Keratinocyte (primary cell): ENCODE measurements around the gene CD59. TPM values are rescaled to one million over a fixed set of nuclear protein-coding genes. Genes with fewer than 3 reads are reported as not detected.

Experiments used
- DNase-seq: peaks from one replicate; pipeline ENCODE4 v3.0.0-alpha.2; 2011; ENCODE audit warnings: low read depth, missing footprints, low spot score
- FAIRE-seq: peaks from 2 replicates; lab custom pipeline; 2011; peaks lifted over from hg19 to GRCh38; lab: Jason Lieb, UNC
- H2AFZ ChIP-seq: 2 replicates; pipeline ENCODE4 v1.6.0; 2012; ENCODE audit warnings: low read length, control low read depth, inconsistent platforms; ENCODE audit not compliant: control insufficient read depth
- H3K27ac ChIP-seq: 2 replicates; pipeline ENCODE4 v1.5.1; 2011; ENCODE audit warnings: low read length; ENCODE audit not compliant: control insufficient read depth, insufficient read depth
- H3K27me3 ChIP-seq: 3 replicates; pipeline ENCODE4 v1.6.0; 2011; ENCODE audit warnings: low read length; ENCODE audit not compliant: control insufficient read depth, insufficient read depth; ENCODE audit errors: extremely low read depth
- H3K36me3 ChIP-seq, 2 experiments: 2 replicates in 1 of 2; 3 replicates in 1 of 2; pipeline ENCODE4 v1.5.1; 2011; ENCODE audit warnings: low read length in 2 of 2, mild to moderate bottlenecking in 1 of 2; ENCODE audit not compliant: control insufficient read depth in 2 of 2, insufficient read depth in 2 of 2; ENCODE audit errors: extremely low read depth in 1 of 2
- H3K4me1 ChIP-seq: 3 replicates; pipeline ENCODE4 v1.5.1; 2011; ENCODE audit warnings: low read length; ENCODE audit not compliant: control insufficient read depth, insufficient read depth; ENCODE audit errors: extremely low read depth
- H3K4me2 ChIP-seq: 3 replicates; pipeline ENCODE4 v1.6.0; 2011; ENCODE audit warnings: low read depth, low read length; ENCODE audit not compliant: control insufficient read depth, insufficient read depth; ENCODE audit errors: extremely low read depth
- H3K4me3 ChIP-seq, 3 experiments: fragments of 200-600 bp in 1 of 3; sonication (generic) in 1 of 3; 2 replicates in 2 of 3; 3 replicates in 1 of 3; pipeline ENCODE4 v1.5.1; 2011 to 2016; ENCODE audit warnings: low read length in 3 of 3, mild to moderate bottlenecking in 3 of 3, control low read depth in 2 of 3, inconsistent platforms in 1 of 3, low read depth in 1 of 3, mixed read lengths in 1 of 3, mixed run types in 1 of 3, moderate library complexity in 1 of 3; ENCODE audit not compliant: control insufficient read depth in 2 of 3, insufficient read depth in 2 of 3; ENCODE audit errors: extremely low read depth in 1 of 3
- H3K79me2 ChIP-seq: 2 replicates; pipeline ENCODE4 v1.6.0; 2012; ENCODE audit warnings: low read length; ENCODE audit not compliant: control insufficient read depth, insufficient read depth
- H3K9ac ChIP-seq: 3 replicates; pipeline ENCODE4 v1.6.0; 2011; ENCODE audit warnings: low read length; ENCODE audit not compliant: control insufficient read depth, insufficient read depth; ENCODE audit errors: extremely low read depth
- H3K9me1 ChIP-seq: 3 replicates; pipeline ENCODE4 v1.6.0; 2011; ENCODE audit warnings: low read length; ENCODE audit not compliant: control insufficient read depth, insufficient read depth; ENCODE audit errors: extremely low read depth
- H3K9me3 ChIP-seq: 2 replicates; pipeline ENCODE4 v1.5.1; 2012; ENCODE audit warnings: low read depth, low read length; ENCODE audit not compliant: control insufficient read depth
- H4K20me1 ChIP-seq: 3 replicates; pipeline ENCODE4 v1.6.0; 2011; ENCODE audit warnings: low read length; ENCODE audit not compliant: control insufficient read depth, insufficient read depth; ENCODE audit errors: extremely low read depth
- EZH2 ChIP-seq: IDR thresholded peaks from one replicate; pipeline ENCODE4 v1.6.1; 2012; ENCODE audit warnings: inconsistent platforms, mild to moderate bottlenecking, low read length, moderate library complexity
- dilution Hi-C: fragments of 300-500 bp; cut with MboI; formaldehyde crosslinking; loops from one replicate; pipeline ENCODE4 v1.7.0; 2020; ENCODE audit warnings: low sequenced_read_pairs; ENCODE audit not compliant: extremely low pct_ligation_motif_present
- polyA plus RNA-seq, 5 experiments: library from polyadenylated mRNA; depleted of rRNA in 3 of 5; stranded (reverse) in 3 of 5; stranded (forward) in 1 of 5; unstranded in 1 of 5; fragments of >200 nt; gene quantifications; 1 replicate in 1 of 5; 2 replicates in 3 of 5; 3 replicates in 1 of 5; pipeline versions ENCODE4 v1.2.1 to v1.2.3, GENCODE V29; 2011 to 2012; ENCODE audit warnings: missing spikeins in 2 of 5, low read depth in 1 of 5, low replicate concordance in 1 of 5
- TF ChIP-seq, protein P1 (sequence below), 3 experiments: IDR thresholded peaks in 1 of 3; conservative IDR thresholded peaks in 1 of 3; optimal IDR thresholded peaks in 1 of 3; 2 replicates in 2 of 3; 3 replicates in 1 of 3; pipeline versions ENCODE3 to v1.5.1; 2011; ENCODE audit warnings: low read length in 3 of 3, mild to moderate bottlenecking in 3 of 3, moderate library complexity in 2 of 3, control low read depth in 1 of 3, inconsistent platforms in 1 of 3; ENCODE audit not compliant: insufficient read depth in 2 of 3; ENCODE audit errors: extremely low read depth in 1 of 3

Gene CD59
- polyA plus RNA-seq, 1 donor (not counting 4 experiments of a cell fraction or from before 2014, with no cell fraction given): 1,349 TPM

DNA sequence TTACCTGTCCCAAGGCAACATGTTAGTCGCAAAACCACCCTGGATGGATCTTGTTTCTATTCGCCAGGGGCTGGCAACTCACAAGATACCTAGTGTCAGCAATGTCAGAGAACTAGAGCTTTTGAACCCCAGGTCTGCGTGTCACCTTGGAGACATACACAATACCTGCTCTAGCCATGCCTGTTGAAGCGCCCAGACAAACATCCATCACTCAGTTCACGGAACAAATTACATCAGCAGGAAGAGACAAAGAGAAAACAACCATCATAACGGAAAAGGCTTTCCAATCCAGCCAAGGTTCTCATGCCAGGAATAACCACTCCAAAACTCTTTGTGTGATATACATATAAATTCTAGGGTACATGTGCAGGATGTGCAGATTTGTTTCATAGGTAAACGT, 2.2 kb downstream of the CD59 start:
- Histone ChIP-seq H3K27me3 (no peaks in the 10 kb centered on the region), H3K36me3 (peaks cover 12 to 26% of the 10 kb centered on the region in 2 experiments), H4K20me1 (peaks cover 34% of the 10 kb centered on the region), H3K4me3 (peak overlapping the region; percentile 91 to 100 (median 97)), H3K9me3 (no peaks in the 10 kb centered on the region), H3K4me1 (peaks cover 55% of the 10 kb centered on the region), H2AFZ (no peak overlapping the region), H3K27ac (peak overlapping the region; percentile 92), H3K9me1 (peaks cover 3% of the 10 kb centered on the region), H3K79me2 (peaks cover 72% of the 10 kb centered on the region), H3K4me2 (peak overlapping the region; percentile 98), H3K9ac (peak overlapping the region; percentile 96)
- DNase-seq (no peak), FAIRE-seq (no peak)
- TF ChIP-seq, protein P1, sequence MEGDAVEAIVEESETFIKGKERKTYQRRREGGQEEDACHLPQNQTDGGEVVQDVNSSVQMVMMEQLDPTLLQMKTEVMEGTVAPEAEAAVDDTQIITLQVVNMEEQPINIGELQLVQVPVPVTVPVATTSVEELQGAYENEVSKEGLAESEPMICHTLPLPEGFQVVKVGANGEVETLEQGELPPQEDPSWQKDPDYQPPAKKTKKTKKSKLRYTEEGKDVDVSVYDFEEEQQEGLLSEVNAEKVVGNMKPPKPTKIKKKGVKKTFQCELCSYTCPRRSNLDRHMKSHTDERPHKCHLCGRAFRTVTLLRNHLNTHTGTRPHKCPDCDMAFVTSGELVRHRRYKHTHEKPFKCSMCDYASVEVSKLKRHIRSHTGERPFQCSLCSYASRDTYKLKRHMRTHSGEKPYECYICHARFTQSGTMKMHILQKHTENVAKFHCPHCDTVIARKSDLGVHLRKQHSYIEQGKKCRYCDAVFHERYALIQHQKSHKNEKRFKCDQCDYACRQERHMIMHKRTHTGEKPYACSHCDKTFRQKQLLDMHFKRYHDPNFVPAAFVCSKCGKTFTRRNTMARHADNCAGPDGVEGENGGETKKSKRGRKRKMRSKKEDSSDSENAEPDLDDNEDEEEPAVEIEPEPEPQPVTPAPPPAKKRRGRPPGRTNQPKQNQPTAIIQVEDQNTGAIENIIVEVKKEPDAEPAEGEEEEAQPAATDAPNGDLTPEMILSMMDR (optimal IDR thresholded peaks at IDR 0.05 in 1 of 3, IDR thresholded peaks at IDR 0.05 in 1 of 3, conservative IDR thresholded peaks at IDR 0.05 in 1 of 3; ENCODE audit: extremely low read depth in 1 of 3, insufficient read depth in 2 of 3, low read length in 3 of 3): no peak
- TF ChIP-seq EZH2: no peak
- dilution Hi-C loops: no loop called here

DNA sequence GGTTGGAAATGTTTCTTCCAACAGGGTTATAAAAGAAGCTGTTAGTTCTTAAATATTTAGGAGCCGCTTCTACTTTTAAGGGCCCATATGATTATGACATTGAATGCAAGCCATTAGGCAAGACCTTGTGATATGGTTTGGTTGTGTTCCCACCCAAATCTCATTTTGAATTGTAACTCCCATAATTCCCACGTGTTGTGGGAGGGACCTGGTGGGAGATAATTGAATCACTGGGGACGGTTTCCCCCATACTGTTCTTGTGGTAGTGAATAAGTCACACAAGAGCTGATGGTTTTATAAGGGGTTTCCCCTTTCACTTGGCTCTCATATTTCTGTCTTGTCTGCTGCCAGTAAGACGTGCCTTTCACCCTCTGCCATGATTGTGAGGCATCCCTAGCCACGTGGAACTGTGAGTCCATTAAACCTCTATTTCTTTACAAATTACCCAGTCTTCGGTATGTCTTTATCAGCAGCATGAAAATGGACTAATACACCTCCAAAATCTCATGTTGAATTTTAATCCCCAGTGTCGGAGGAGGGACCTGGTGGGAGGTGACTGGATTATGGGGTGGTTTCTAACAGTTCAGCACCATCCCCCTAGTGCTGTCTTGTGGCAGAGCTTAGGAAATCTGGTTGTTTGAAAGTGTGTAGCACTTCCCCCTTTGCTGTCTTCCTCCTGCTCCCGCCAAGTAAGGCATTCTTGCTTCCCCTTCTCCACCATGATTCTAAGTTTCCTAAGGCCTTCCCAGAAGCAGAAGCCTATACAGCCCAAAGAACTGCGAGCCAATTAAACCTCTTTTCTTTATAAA, 4.3 kb downstream of the CD59 start:
- peaks cover 34% of the 10 kb centered on the region for H4K20me1 ChIP-seq
- peak overlapping the region in 1 of 3 experiments; percentile 29 for H3K4me3 ChIP-seq
- peaks cover 12 to 26% of the 10 kb centered on the region in 2 experiments for H3K36me3 ChIP-seq
- no peaks in the 10 kb centered on the region for H3K27me3 ChIP-seq
- no peak for FAIRE-seq
- no peak overlapping the region for H2AFZ ChIP-seq
- H3K27ac ChIP-seq: no peak overlapping the region
- H3K9me1 ChIP-seq: peaks cover 3% of the 10 kb centered on the region
- H3K4me1 ChIP-seq: peaks cover 45% of the 10 kb centered on the region
- dilution Hi-C loops: no loop called here
- no peak for TF ChIP-seq EZH2
- TF ChIP-seq, protein P1 (optimal IDR thresholded peaks at IDR 0.05 in 1 of 3, IDR thresholded peaks at IDR 0.05 in 1 of 3, conservative IDR thresholded peaks at IDR 0.05 in 1 of 3; ENCODE audit: extremely low read depth in 1 of 3, insufficient read depth in 2 of 3, low read length in 3 of 3): no peak
- H3K4me2 ChIP-seq: peak overlapping the region; percentile 98
- no peak overlapping the region for H3K9ac ChIP-seq
- H3K9me3 ChIP-seq: no peaks in the 10 kb centered on the region
- peaks cover 87% of the 10 kb centered on the region for H3K79me2 ChIP-seq
- no peak for DNase-seq
